Activated CD4-positive, alpha-beta memory T cell treated with anti-CD3 and anti-CD28 coated beads for 36 hours (primary cell): Measurements from ENCODE around the gene PROK2. TPM values are rescaled to one million over a fixed set of nuclear protein-coding genes. Genes with fewer than 3 reads are reported as not detected.

ENCODE experiments used
- CTCF ChIA-PET: fragments of 350-600 bp; sonication (Branson Sonifier 250); formaldehyde crosslinking; loops from one replicate; lab custom pipeline; 2021; ENCODE audit warnings: antibody characterized with exemption, inconsistent platforms; lab: Charles Lee
- POLR2A ChIA-PET: fragments of 350-600 bp; sonication (Branson Sonifier 250); formaldehyde crosslinking; loops from one replicate; lab custom pipeline; 2021; ENCODE audit warnings: antibody characterized with exemption; lab: Charles Lee
- DNase-seq: peaks from one replicate; pipeline ENCODE4 v3.0.0-alpha.2; 2020
- H3K27ac Mint-ChIP-seq: one replicate; pipeline ENCODE4 v1.8.0; 2021; ENCODE audit warnings: mixed read lengths
- H3K27me3 Mint-ChIP-seq: one replicate; pipeline ENCODE4 v1.8.0; 2021; ENCODE audit warnings: mixed read lengths
- H3K36me3 Mint-ChIP-seq: one replicate; pipeline ENCODE4 v1.8.0; 2021; ENCODE audit warnings: mixed read lengths
- H3K4me1 Mint-ChIP-seq: one replicate; pipeline ENCODE4 v1.8.0; 2021; ENCODE audit warnings: low read depth, mixed read lengths
- H3K4me3 Mint-ChIP-seq: one replicate; pipeline ENCODE4 v1.8.0; 2021; ENCODE audit warnings: mild to moderate bottlenecking, mixed read lengths
- H3K9me3 Mint-ChIP-seq: one replicate; pipeline ENCODE4 v1.8.0; 2021; ENCODE audit warnings: mixed read lengths
- intact Hi-C: fragments of 100-400 bp; cut with micrococcal nuclease; formaldehyde crosslinking; loops from one replicate; pipeline ENCODE4 v1.15.1; 2023
- total RNA-seq, 2 experiments: library from RNA; stranded (reverse); gene quantifications; one replicate each; pipeline ENCODE4 v1.2.3, GENCODE V29; 2021

Gene PROK2
- total RNA-seq, 2 experiments from 2014 or later, result 0.26 to 0.44 TPM

DNA sequence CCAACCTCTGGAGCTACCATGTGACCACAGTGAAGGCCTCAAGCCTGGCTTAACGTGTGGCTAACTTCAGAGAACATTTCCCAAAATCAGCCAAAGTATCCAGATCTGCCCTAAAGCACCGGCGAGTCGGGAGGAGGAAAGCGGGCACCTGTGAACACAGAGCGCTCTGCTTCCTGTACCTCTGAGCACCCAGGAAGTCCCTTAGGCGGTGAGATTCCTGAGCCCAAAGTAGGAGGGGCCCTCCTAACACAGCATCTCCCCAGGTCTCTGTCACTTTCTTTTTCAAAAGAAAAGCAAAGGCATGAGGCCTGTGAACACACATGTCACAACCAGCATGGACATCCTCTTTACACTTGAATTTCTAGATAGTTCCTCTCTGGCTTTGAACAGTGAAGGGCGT is 58.8 kb downstream of the PROK2 start:
- H3K27me3 Mint-ChIP-seq, result no peaks in the 10 kb centered on the region
- H3K4me1 Mint-ChIP-seq, result peaks cover 60% of the 10 kb centered on the region
- ChIA-PET POLR2A (no interaction called here), CTCF (interaction anchor here (4.9 kb wide), 1 partner anchor 15 kb away, joined by 47 read pairs; no protein-coding TSS in a partner anchor)
- peak overlapping the region; percentile 96 for H3K27ac Mint-ChIP-seq
- H3K36me3 Mint-ChIP-seq, result no peaks in the 10 kb centered on the region
- intact Hi-C loops, result loop anchor here (10.0 kb wide), 5 partner anchors 379 to 1359 kb away; partner anchors contain the start of genes PPP4R2 and RYBP
- no peaks in the 10 kb centered on the region for H3K9me3 Mint-ChIP-seq
- DNase-seq, result peak; percentile 63
- peak overlapping the region; percentile 98 for H3K4me3 Mint-ChIP-seq

DNA sequence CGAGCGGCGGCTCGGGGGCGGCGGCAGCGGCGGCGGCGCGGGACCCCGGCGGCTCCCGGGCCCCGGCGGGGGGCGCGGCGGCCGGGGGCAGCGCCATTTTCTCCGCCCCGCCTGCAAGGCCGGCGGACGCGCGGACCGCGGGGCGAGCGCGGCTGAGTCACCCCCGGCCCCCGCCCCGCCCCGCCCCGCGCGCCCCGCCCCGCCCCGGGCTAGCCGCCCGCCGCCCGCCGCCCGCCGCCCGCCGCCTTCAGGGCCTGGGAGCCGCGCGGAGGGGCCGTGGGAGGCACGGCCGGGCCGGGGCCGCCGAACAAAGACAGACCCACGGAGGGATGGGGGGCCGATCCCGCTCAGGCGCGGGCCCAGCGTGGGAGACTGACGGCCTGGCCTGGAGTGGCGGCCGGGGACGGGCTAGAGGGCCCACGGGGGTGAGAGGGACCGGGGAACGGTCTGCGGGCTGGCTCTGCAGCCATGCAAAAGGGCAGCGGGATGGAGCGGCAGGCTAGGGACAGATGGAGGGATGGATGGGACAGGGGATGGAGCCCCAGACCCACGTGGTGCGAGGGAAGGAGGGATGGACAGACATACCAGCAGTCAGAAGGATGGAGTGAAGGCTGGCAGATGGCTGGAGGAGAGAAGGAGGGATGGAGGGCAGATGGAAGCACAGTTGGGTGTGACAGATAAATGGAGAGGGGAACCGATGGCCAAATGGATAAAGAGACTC is 59.5 kb downstream of the PROK2 start, which contains the start of gene EIF4E3:
Gene EIF4E3, minus strand, starts transcription at position 132 of the 721 bp plus-strand sequence. Its CDS starts 35 bp downstream, at position 97.
- intact Hi-C loops, result loop anchor here (2.0 to 10.0 kb wide), 6 partner anchors 379 to 1359 kb away; partner anchors contain the start of genes PPP4R2 and RYBP
- POLR2A ChIA-PET, result no interaction called here
- CTCF ChIA-PET, result interaction anchor here (2.3 kb wide), 1 partner anchor 11 kb away, joined by 9 read pairs; no protein-coding TSS in a partner anchor

DNA sequence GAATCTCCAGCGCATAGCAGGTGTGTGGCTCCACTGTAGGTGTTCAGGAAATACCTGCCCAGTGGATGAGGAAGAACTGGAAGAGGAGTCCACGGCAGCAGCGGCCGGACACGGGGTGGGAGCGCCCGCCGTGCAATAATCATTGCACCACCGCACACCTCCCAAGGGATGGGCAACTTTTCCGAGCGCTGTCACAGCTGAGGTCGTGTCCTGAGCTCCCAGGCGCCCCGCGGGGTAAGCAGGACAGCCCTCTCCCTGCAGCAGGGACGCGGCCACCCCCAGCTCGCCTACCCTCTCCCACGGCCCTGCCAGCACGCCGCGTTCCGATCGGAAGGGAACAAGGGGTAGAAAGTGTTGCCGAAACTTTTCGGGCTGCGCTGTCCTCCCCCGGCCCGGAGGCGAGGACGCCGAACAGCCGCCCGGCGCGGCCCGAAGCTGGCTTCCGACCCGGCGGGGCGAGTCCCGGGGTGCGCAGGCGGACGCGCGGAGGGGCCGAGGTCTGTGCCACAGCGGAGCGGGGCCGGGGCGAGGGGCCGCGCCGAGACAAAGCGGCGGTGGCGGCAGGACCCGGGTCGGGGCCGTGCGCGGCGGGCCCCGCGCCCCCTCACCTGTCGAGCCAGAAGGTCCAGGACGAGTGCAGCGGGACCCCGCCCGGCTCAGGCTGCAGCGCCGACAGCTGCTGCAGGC is 60.2 kb downstream of the PROK2 start:
- Mint-ChIP-seq H3K4me1 (peaks cover 61% of the 10 kb centered on the region), H3K27me3 (no peaks in the 10 kb centered on the region), H3K27ac (peak overlapping the region; percentile 91), H3K9me3 (no peaks in the 10 kb centered on the region), H3K36me3 (peaks cover 4% of the 10 kb centered on the region), H3K4me3 (peak overlapping the region; percentile 81)
- ChIA-PET CTCF (interaction anchor here (0.9 to 2.3 kb wide), 4 partner anchors 9 to 135 kb away, joined by 3 to 9 read pairs (median 6); no protein-coding TSS in a partner anchor), POLR2A (interaction anchor here (1.4 kb wide), 1 partner anchor 22 kb away, joined by 3 read pairs; no protein-coding TSS in a partner anchor)
- peak; percentile 51 for DNase-seq
- intact Hi-C loops, result loop anchor here (2.0 to 10.0 kb wide), 15 partner anchors 142 to 1360 kb away; partner anchors contain the start of genes FOXP1, PPP4R2, RYBP and SHQ1

More for the DNA sequence above, 59.5 kb downstream of the PROK2 start, which contains the start of gene EIF4E3:
- Mint-ChIP-seq H3K27me3 (no peaks in the 10 kb centered on the region), H3K36me3 (peaks cover 4% of the 10 kb centered on the region), H3K4me3 (peak within 1 kb of the TSS; percentile 98), H3K27ac (peak within 1 kb of the TSS; percentile 96), H3K9me3 (no peaks in the 10 kb centered on the region), H3K4me1 (peaks cover 66% of the 10 kb centered on the region)
- peak; percentile 40 for DNase-seq

DNA sequence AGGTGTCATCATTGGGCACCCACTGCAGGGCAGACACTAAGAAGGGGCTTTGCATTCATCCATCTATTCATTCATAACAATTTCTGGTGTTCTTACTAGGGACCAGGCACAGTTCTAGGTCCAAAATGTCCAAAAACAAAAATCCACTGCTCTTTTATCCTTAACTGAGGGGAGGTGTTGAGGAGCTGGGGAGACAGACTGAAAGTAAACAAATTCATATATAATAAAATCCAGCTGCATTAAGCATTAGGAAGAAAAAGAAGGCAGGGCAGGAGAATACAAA is 60.8 kb downstream of the PROK2 start:
- Mint-ChIP-seq H3K27me3 (no peaks in the 10 kb centered on the region), H3K4me1 (peaks cover 62% of the 10 kb centered on the region), H3K36me3 (peaks cover 4% of the 10 kb centered on the region), H3K9me3 (no peaks in the 10 kb centered on the region), H3K4me3 (peak overlapping the region; percentile 81), H3K27ac (peak overlapping the region; percentile 91)
- intact Hi-C loops, result loop anchor here (2.0 to 10.0 kb wide), 15 partner anchors 142 to 1361 kb away; partner anchors contain the start of genes FOXP1, PPP4R2, RYBP and SHQ1
- CTCF ChIA-PET, result interaction anchor here (0.7 to 2.3 kb wide), 5 partner anchors 9 to 135 kb away, joined by 3 to 9 read pairs (median 5); no protein-coding TSS in a partner anchor
- POLR2A ChIA-PET, result interaction anchor here (1.4 kb wide), 1 partner anchor 22 kb away, joined by 3 read pairs; no protein-coding TSS in a partner anchor
- DNase-seq, result no peak

- peaks cover 4% of the 10 kb centered on the region for H3K36me3 Mint-ChIP-seq
- peak overlapping the region; percentile 81 for H3K4me3 Mint-ChIP-seq
- DNase-seq, result peak; percentile 67
- CTCF ChIA-PET, result interaction anchor here (0.7 to 2.3 kb wide), 5 partner anchors 9 to 136 kb away, joined by 3 to 9 read pairs (median 4); no protein-coding TSS in a partner anchor
- H3K9me3 Mint-ChIP-seq, result no peaks in the 10 kb centered on the region
- peak overlapping the region; percentile 91 for H3K27ac Mint-ChIP-seq
- H3K27me3 Mint-ChIP-seq, result no peaks in the 10 kb centered on the region
- peaks cover 65% of the 10 kb centered on the region for H3K4me1 Mint-ChIP-seq
- POLR2A ChIA-PET, result interaction anchor here (0.6 to 1.4 kb wide), 2 partner anchors 21 to 1126 kb away, joined by 3 read pairs; no protein-coding TSS in a partner anchor
- intact Hi-C loops, result loop anchor here (1.0 to 10.0 kb wide), 16 partner anchors 21 to 1361 kb away; partner anchors contain the start of genes FOXP1, PPP4R2, RYBP and SHQ1
Measured at GRCh38 chr3:71723452-71724170, 61.3 kb downstream of the PROK2 start.

DNA sequence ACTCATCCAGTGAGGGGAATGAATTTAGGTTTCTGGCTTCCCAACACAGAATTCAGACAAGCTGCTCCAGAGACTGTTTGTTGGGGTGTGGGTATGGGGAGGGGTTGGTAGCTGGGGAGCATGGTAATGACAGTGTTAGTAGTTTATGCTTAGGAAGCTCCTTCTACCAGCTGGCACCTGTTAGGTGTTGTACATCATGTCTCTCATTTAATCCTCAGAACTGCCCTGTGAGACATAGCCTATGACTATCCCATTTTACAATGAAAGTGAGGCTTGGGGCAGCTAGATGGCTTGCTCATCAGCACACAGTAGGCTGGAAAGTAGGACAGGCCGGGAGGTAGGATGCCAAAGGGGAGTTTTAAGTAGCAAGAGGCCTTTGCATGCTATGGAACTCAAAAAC is 62.3 kb downstream of the PROK2 start:
- peak overlapping the region; percentile 91 for H3K27ac Mint-ChIP-seq
- peaks cover 4% of the 10 kb centered on the region for H3K36me3 Mint-ChIP-seq
- no peak for DNase-seq
- peak overlapping the region; percentile 81 for H3K4me3 Mint-ChIP-seq
- ChIA-PET POLR2A (interaction anchor here (1.2 kb wide), 1 partner anchor 12 kb away, joined by 3 read pairs; no protein-coding TSS in a partner anchor), CTCF (interaction anchor here (1.2 to 2.3 kb wide), 2 partner anchors 8 to 12 kb away, joined by 4 to 9 read pairs; no protein-coding TSS in a partner anchor)
- intact Hi-C loops, result loop anchor here (1.0 to 10.0 kb wide), 16 partner anchors 11 to 1362 kb away; partner anchors contain the start of genes FOXP1, PPP4R2, RYBP and SHQ1
- H3K27me3 Mint-ChIP-seq, result no peaks in the 10 kb centered on the region
- H3K4me1 Mint-ChIP-seq, result peaks cover 70% of the 10 kb centered on the region
- H3K9me3 Mint-ChIP-seq, result no peaks in the 10 kb centered on the region

Other genes starting within 250 kb of the PROK2 start
- gene FOXP1, start 201.4 kb downstream of the PROK2 start, total RNA-seq, result 100 to 1,000 TPM in 1 of 2 experiments, 10 to 100 TPM in 1; 94.4 to 102 TPM
- gene EIF4E3, start 59.7 kb downstream of the PROK2 start, total RNA-seq, result 10 to 100 TPM; 36.7 to 37.6 TPM
- gene GPR27, start 31.3 kb downstream of the PROK2 start, total RNA-seq, result 1 to 10 TPM; 1.2 to 1.3 TPM